ENCODE results near the gene RAG2. TPM values are rescaled to one million over a fixed set of nuclear protein-coding genes. Genes with fewer than 3 reads are reported as not detected.

The RAG2 gene
- total RNA-seq, 1 experiment from 2014 or later, result not detected

DNA sequence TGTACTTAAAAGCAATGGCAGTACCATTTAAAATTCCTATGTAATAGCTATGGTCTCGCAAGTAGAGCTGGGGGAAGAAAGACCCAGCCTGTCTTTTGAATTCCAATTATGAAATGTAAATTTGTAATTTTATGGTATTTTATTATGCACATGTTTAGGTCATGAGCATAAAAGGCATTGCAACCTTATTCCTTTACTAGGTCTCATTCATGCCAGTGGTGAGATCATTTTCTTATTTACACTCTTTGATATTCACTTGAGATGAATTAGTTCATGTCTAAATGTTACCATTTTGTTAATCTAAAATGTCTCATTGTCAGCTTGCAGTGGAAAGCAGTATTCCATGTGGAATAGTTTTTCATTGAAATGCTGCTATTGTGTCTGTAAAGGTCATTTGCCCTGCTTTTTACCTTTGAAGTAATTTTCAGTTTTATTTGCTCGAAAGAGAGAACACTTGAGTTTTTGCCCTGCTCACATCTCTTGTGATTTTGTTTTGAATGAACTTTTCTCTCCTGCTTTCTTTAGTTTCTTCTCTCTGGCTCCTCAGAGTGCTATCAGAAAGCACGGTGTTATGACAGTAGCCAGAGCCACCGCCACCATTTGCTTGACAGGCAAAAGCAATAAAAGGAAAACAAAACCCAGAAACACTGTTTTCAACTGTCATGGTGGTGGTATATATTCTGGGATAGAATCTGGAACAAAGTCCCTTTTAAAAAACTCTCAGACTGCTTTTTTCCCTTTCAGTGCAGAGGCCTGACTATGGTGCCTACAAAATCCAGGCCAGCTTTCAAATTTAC, 37.2 kb upstream of the RAG2 start:
- H3K9me3 ChIP-seq (ENCODE audit: control insufficient read depth, low read depth, low read length), result no peaks in the 10 kb centered on the region
- H3K4me2 ChIP-seq (ENCODE audit: insufficient read depth, insufficient read length, low read length), result no peak overlapping the region
- Mint-ChIP-seq H3K27ac (no peak overlapping the region), H3K27me3 (ENCODE audit: low read depth) (no peaks in the 10 kb centered on the region), H3K36me3 (ENCODE audit: insufficient read depth in 1 of 3, low read depth in 3 of 3) (peaks cover 4 to 11% (median 5%) of the 10 kb centered on the region in 3 experiments; a peak in 4 of 7 replicates), H3K9me3 (no peaks in the 10 kb centered on the region), H3K4me1 (peaks cover 0 to 3% of the 10 kb centered on the region in 2 experiments; a peak in 2 of 4 replicates), H3K4me3 (no peak overlapping the region)
- H3K18ac ChIP-seq (ENCODE audit: insufficient read length, low read depth, low read length), result no peak overlapping the region
- no peaks in the 10 kb centered on the region for H4K20me1 ChIP-seq (ENCODE audit: control insufficient read depth, insufficient read depth, insufficient read length)
- H3K79me2 ChIP-seq (ENCODE audit: insufficient read depth, low read length), result no peaks in the 10 kb centered on the region
- H4K5ac ChIP-seq (ENCODE audit: insufficient read length, low read depth, low read length), result no peak overlapping the region
- no peaks in the 10 kb centered on the region for H3K23me2 ChIP-seq (ENCODE audit: insufficient read length, low read depth, low read length, poor library complexity, severe bottlenecking)
- TF ChIP-seq, protein P1, sequence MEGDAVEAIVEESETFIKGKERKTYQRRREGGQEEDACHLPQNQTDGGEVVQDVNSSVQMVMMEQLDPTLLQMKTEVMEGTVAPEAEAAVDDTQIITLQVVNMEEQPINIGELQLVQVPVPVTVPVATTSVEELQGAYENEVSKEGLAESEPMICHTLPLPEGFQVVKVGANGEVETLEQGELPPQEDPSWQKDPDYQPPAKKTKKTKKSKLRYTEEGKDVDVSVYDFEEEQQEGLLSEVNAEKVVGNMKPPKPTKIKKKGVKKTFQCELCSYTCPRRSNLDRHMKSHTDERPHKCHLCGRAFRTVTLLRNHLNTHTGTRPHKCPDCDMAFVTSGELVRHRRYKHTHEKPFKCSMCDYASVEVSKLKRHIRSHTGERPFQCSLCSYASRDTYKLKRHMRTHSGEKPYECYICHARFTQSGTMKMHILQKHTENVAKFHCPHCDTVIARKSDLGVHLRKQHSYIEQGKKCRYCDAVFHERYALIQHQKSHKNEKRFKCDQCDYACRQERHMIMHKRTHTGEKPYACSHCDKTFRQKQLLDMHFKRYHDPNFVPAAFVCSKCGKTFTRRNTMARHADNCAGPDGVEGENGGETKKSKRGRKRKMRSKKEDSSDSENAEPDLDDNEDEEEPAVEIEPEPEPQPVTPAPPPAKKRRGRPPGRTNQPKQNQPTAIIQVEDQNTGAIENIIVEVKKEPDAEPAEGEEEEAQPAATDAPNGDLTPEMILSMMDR (conservative IDR thresholded peaks at IDR 0.05), result no peak
- H3K27me3 ChIP-seq (ENCODE audit: insufficient read depth, low read length), result no peaks in the 10 kb centered on the region
- no peak for DNase-seq
- H2BK15ac ChIP-seq (ENCODE audit: low read depth, low read length), result no peak overlapping the region
- H2AK5ac ChIP-seq (ENCODE audit: insufficient read length, low read length), result no peak overlapping the region
- WGBS (ENCODE audit: extremely low coverage, insufficient read length, low lambda C conversion rate), result no CpG with 5 or more reads among the region's 4 CpGs
- no peak overlapping the region for H2BK5ac ChIP-seq (ENCODE audit: insufficient read length, low read length)
- H3K4ac ChIP-seq (ENCODE audit: low read depth, low read length), result no peak overlapping the region
- no peak overlapping the region for H3K56ac ChIP-seq (ENCODE audit: insufficient read length, low read depth, low read length)
- H2BK20ac ChIP-seq (ENCODE audit: low read depth, low read length, poor library complexity, severe bottlenecking), result no peak overlapping the region
- no peak overlapping the region for H3K23ac ChIP-seq (ENCODE audit: insufficient read length, low read depth, low read length)
- H3K4me1 ChIP-seq (ENCODE audit: insufficient read depth, low read length), result no peaks in the 10 kb centered on the region
- H3T11ph ChIP-seq (ENCODE audit: low read length), result no peak overlapping the region
- no peak overlapping the region for H2BK120ac ChIP-seq (ENCODE audit: low read depth, low read length, poor library complexity, severe bottlenecking)
- H3K9ac ChIP-seq (ENCODE audit: extremely low read depth, insufficient read length, low read length), result no peak overlapping the region
- H4K8ac ChIP-seq (replicated peaks; ENCODE audit: insufficient read length, low read depth, low read length), result no peak overlapping the region
- H4K91ac ChIP-seq (ENCODE audit: insufficient read length, low read depth, low read length), result no peak overlapping the region
- no peak overlapping the region for H3K14ac ChIP-seq (ENCODE audit: insufficient read depth, low read length)
- no peak overlapping the region for H2BK12ac ChIP-seq (ENCODE audit: insufficient read length, low read depth, low read length)
- H3K79me1 ChIP-seq (ENCODE audit: insufficient read depth, low read depth, low read length, poor library complexity, severe bottlenecking), result no peaks in the 10 kb centered on the region
- no peak overlapping the region for H3K27ac ChIP-seq (ENCODE audit: insufficient read length, low read depth, low read length)
- no peak overlapping the region for H2AFZ ChIP-seq (ENCODE audit: low read length)

Data from H9 (cell line).